ENCODE measurements around the gene BRMS1. TPM values are rescaled to one million over a fixed set of nuclear protein-coding genes. Genes with fewer than 3 reads are reported as not detected.

BRMS1 gene
- total RNA-seq, 1 donor from 2014 or later, result 37.8 TPM

- Histone ChIP-seq H3K27me3 (ENCODE audit: low read depth) (no peaks in the 10 kb centered on the region), H3K4me3 (no peak overlapping the region), H3K27ac (no peak overlapping the region), H3K4me1 (peaks cover 35% of the 10 kb centered on the region), H3K9me3 (no peaks in the 10 kb centered on the region), H3K36me3 (peaks cover 61% of the 10 kb centered on the region)
- ATAC-seq (no peak), DNase-seq (peak; percentile 42)
- intact Hi-C loops (cut with DNase I), result no loop called here
- TF ChIP-seq, protein P1, sequence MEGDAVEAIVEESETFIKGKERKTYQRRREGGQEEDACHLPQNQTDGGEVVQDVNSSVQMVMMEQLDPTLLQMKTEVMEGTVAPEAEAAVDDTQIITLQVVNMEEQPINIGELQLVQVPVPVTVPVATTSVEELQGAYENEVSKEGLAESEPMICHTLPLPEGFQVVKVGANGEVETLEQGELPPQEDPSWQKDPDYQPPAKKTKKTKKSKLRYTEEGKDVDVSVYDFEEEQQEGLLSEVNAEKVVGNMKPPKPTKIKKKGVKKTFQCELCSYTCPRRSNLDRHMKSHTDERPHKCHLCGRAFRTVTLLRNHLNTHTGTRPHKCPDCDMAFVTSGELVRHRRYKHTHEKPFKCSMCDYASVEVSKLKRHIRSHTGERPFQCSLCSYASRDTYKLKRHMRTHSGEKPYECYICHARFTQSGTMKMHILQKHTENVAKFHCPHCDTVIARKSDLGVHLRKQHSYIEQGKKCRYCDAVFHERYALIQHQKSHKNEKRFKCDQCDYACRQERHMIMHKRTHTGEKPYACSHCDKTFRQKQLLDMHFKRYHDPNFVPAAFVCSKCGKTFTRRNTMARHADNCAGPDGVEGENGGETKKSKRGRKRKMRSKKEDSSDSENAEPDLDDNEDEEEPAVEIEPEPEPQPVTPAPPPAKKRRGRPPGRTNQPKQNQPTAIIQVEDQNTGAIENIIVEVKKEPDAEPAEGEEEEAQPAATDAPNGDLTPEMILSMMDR (IDR thresholded peaks at IDR 0.05), result no peak
Observed at GRCh38 chr11:66338276-66339161, 6.4 kb downstream of the BRMS1 start.

DNA sequence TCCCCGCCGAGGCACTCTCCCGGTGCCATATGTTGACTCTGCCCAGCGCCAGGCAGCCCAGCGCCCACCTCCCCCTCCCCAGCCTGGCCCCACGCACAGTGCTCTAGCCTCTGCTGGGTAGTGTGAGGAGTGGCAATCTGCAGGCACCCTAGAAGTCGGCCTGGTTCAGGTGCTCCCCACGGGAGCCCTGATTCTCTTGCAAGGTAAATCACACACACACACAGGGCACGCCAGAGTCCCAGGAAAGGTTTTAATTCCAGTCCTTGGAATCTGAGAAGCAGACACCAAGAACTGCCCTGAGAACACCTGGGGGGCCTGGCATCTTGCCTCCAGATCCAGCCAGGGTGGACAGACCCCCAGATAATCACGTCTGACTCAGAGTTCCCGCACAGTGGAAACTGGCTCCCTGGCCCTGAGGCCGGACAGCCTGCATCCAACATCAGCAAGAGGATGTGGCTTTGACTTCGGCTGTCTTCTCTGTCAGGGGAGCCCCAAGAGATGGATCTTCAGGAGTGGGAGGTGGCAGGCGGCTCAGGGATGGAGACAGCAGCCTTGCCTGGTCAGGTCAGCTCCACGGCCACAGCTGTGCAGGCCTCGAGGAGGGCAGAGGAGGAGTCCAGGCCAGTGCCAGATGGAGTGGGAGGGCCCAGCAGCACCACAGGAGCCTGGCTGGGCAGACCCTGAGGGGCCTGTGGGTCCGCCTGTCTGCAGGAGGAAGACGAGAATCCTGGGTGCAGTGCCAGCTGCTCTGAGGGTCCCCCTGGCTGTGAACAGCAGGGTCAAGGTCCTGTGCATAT lies 7.6 kb downstream of the BRMS1 start:
- no peaks in the 10 kb centered on the region for H3K9me3 ChIP-seq
- peaks cover 29% of the 10 kb centered on the region for H3K4me1 ChIP-seq
- TF ChIP-seq, protein P1 (IDR thresholded peaks at IDR 0.05), result no peak
- H3K36me3 ChIP-seq, result peaks cover 69% of the 10 kb centered on the region
- intact Hi-C loops (cut with DNase I), result no loop called here
- no peak overlapping the region for H3K4me3 ChIP-seq
- ATAC-seq (no peak), DNase-seq (peak; percentile 46)
- no peaks in the 10 kb centered on the region for H3K27me3 ChIP-seq (ENCODE audit: low read depth)
- H3K27ac ChIP-seq, result peak overlapping the region; percentile 82

DNA sequence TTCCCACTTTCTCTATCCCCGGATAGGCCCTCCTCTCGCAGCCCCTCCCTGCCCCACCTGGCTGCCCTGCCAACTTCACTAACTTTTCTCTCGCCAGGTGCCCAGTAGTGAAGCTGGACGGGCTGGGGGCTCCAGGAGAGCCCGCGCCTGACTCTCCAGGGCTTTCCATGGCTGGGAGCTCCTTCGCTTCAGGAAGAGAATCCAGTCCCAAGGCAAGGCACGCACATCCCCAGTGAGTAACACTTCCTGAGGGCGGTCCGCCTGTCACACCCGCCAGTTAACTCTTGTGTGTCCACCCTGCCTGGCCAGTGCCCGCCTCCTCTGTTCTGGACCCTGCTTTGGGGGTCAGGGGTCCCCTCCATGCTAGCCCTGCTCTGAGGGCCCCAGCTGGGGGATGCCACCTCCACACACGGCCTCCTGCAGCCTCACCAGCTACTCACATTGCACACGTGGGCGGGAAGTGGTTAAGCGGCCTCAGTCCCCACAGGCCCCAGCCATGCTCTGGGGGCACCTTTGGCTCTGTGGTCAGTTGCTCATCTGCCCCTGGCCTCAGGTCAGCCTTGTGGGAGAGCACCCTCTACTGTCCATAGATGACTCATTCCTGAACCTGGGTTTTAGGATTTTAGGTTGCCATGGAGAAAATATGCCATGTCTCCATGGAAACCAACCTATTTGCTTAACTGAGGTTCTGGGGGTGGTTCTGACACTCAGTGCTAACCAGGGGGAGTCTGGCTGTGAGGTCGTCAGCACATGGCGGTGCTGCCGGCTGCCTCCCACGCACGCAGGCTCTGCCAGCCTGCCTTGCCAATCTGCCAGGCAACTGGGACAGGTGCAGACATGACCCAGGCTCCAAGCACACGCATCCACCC lies 8.4 kb downstream of the BRMS1 start, which contains the start of gene RIN1:
Gene RIN1 (minus strand): TSS at position 201 of the 869 bp plus-strand sequence. CDS start 32 bp downstream, at position 169.
- no peaks in the 10 kb centered on the region for H3K9me3 ChIP-seq
- peak within 1 kb of the TSS; percentile 82 for H3K27ac ChIP-seq
- TF ChIP-seq, protein P1 (IDR thresholded peaks at IDR 0.05), result peak; percentile 22
- peaks cover 29% of the 10 kb centered on the region for H3K4me1 ChIP-seq
- H3K27me3 ChIP-seq (ENCODE audit: low read depth), result no peaks in the 10 kb centered on the region
- H3K36me3 ChIP-seq, result peaks cover 64% of the 10 kb centered on the region
- peak within 1 kb of the TSS; percentile 63 for H3K4me3 ChIP-seq
- ATAC-seq, result peak; percentile 70 to 76
- intact Hi-C loops (cut with DNase I), result no loop called here
- peak; percentile 65 for DNase-seq

DNA sequence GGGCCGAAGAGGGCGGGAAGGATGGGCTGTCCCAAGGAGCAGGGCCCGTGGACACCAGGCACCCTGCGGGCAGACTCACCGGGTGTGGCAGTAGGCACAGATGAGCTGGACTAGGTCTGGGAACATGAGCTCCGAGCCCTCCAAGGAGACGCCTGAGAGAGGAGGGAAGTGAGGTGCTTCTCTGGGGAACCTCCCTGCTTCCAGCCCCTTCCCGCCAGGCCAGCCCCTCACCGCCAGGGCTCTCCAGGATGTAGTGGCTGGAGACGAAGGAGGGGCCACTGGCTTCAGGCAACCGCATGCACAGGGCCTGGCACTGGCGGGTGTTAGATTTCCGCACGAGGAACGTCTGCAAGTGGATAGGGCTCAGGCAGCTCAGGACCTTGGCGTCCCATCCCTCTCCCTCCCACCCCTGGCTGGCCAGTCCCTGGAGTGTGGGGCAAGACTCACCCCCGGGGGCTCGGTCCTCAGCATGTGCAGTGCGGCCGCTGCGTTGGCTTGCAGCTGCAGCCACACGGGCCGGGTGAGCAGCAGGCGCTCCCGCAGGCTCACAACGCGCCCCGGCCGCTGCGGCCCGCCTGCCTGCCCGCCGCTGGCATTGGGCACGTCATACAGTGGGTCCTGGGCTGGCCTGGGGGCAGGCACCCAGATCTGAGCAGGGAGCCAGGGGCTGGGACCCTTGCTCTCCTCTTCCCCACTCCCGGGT lies 9.2 kb downstream of the BRMS1 start:
- H3K9me3 ChIP-seq, result no peaks in the 10 kb centered on the region
- ATAC-seq (peak; percentile 32 to 46), DNase-seq (peak; percentile 52)
- peaks cover 29% of the 10 kb centered on the region for H3K4me1 ChIP-seq
- TF ChIP-seq, protein P1 (IDR thresholded peaks at IDR 0.05), result no peak
- peaks cover 56% of the 10 kb centered on the region for H3K36me3 ChIP-seq
- peak overlapping the region; percentile 63 for H3K4me3 ChIP-seq
- intact Hi-C loops (cut with DNase I), result no loop called here
- H3K27me3 ChIP-seq (ENCODE audit: low read depth), result no peaks in the 10 kb centered on the region
- H3K27ac ChIP-seq, result peak overlapping the region; percentile 82
